ENCODE results near the gene IFNW1. TPM values are rescaled to one million over a fixed set of nuclear protein-coding genes. Genes with fewer than 3 reads are reported as not detected.
"Not testable (repeated sequence)": the region's sequence is repeated elsewhere in the genome, so short reads cannot be mapped to it uniquely, and the experiment has no call there.

The IFNW1 gene
- total and polyA plus RNA-seq, 2 experiments from 2014 or later = not detected

DNA sequence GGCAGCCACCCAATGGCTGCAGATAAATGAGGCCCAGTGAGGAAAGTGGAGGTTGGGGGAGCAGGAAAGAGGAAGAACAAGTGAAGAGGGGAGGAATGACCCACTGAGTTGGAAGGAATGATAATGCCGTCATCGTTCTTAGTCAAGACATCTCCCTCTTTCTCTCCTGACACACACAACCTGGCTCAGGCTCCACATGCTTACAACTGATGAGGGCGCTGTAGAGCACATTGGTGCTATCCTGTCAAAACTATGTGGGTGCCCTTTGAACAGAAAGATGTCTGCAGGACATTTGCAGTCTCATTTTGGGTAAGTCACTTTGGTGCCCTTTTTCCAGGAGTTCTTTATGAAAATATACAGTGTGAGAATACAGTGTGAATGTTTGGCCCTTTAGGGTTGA lies 5.9 kb downstream of the IFNW1 start:
- Histone ChIP-seq H3K4me1 (ENCODE audit: insufficient read depth) (no peaks in the 10 kb centered on the region), H3K79me2 (no peaks in the 10 kb centered on the region), H3K4me3 (no peak overlapping the region), H3K27me3 (no peaks in the 10 kb centered on the region), H4K20me1 (ENCODE audit: insufficient read depth, poor library complexity, severe bottlenecking) (no peaks in the 10 kb centered on the region), H3K9me2 (replicated peaks; ENCODE audit: insufficient read depth) (no peaks in the 10 kb centered on the region), H3K36me3 (replicated peaks; ENCODE audit: insufficient read depth, low read depth) (no peaks in the 10 kb centered on the region), H3K9me3 (ENCODE audit: low read depth) (no peaks in the 10 kb centered on the region), H2AFZ (no peak overlapping the region), H3K4me2 (no peak overlapping the region), H3K27ac (no peak overlapping the region)
- 86% methylated on average over 3 of the region's 3 CpGs for WGBS (ENCODE audit: low lambda C conversion rate, missing lambda C conversion rate)
- TF ChIP-seq, protein P1, sequence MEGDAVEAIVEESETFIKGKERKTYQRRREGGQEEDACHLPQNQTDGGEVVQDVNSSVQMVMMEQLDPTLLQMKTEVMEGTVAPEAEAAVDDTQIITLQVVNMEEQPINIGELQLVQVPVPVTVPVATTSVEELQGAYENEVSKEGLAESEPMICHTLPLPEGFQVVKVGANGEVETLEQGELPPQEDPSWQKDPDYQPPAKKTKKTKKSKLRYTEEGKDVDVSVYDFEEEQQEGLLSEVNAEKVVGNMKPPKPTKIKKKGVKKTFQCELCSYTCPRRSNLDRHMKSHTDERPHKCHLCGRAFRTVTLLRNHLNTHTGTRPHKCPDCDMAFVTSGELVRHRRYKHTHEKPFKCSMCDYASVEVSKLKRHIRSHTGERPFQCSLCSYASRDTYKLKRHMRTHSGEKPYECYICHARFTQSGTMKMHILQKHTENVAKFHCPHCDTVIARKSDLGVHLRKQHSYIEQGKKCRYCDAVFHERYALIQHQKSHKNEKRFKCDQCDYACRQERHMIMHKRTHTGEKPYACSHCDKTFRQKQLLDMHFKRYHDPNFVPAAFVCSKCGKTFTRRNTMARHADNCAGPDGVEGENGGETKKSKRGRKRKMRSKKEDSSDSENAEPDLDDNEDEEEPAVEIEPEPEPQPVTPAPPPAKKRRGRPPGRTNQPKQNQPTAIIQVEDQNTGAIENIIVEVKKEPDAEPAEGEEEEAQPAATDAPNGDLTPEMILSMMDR (IDR thresholded peaks at IDR 0.05; ENCODE audit: poor library complexity) = no peak
- TF ChIP-seq EZH2 (IDR thresholded peaks at IDR 0.05; ENCODE audit: borderline replicate concordance) (no peak), EZH2phosphoT487 (IDR thresholded peaks at IDR 0.05; ENCODE audit: low read depth, severe bottlenecking, unreplicated experiment) (no peak)
- no peak for DNase-seq (ENCODE audit: low spot score)

DNA sequence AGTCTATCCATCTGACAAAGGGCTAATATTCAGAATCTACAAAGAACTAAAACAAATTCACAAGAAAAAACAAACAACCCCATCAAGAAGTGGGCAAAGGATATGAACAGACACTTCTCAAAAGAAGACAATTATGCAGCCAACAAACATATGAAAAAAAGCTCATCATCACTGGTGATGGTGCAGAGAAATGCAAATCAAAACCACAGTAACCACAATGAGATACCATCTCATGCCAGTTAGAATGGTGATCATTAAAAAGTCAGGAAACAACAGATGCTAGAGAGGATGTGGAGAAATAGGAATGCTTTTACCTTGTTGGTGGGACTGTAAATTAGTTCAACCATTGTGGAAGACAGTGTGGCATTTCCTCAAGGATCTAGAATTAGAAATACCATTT lies 13.4 kb downstream of the IFNW1 start:
- H2AFZ ChIP-seq; H3K27ac ChIP-seq; H3K9me3 ChIP-seq (ENCODE audit: low read depth); H3K79me2 ChIP-seq; H3K9me2 ChIP-seq (replicated peaks; ENCODE audit: insufficient read depth); H3K27me3 ChIP-seq; H3K4me1 ChIP-seq (ENCODE audit: insufficient read depth); DNase-seq (ENCODE audit: low spot score); H3K4me2 ChIP-seq; H3K36me3 ChIP-seq (replicated peaks; ENCODE audit: insufficient read depth, low read depth); H3K4me3 ChIP-seq; H4K20me1 ChIP-seq (ENCODE audit: insufficient read depth, poor library complexity, severe bottlenecking): not testable (repeated sequence)

GRCh38 chr9:21121595-21122251 lies 19.9 kb downstream of the IFNW1 start:
- Histone ChIP-seq H3K9me3 (ENCODE audit: low read depth) (no peaks in the 10 kb centered on the region), H3K4me3 (no peak overlapping the region), H3K36me3 (replicated peaks; ENCODE audit: insufficient read depth, low read depth) (no peaks in the 10 kb centered on the region), H3K4me2 (no peak overlapping the region), H3K79me2 (no peaks in the 10 kb centered on the region), H3K27me3 (no peaks in the 10 kb centered on the region), H4K20me1 (ENCODE audit: insufficient read depth, poor library complexity, severe bottlenecking) (no peaks in the 10 kb centered on the region), H3K9me2 (replicated peaks; ENCODE audit: insufficient read depth) (no peaks in the 10 kb centered on the region), H2AFZ (no peak overlapping the region), H3K4me1 (ENCODE audit: insufficient read depth) (no peaks in the 10 kb centered on the region), H3K27ac (no peak overlapping the region)
- no peak for DNase-seq (ENCODE audit: low spot score)
- TF ChIP-seq, protein P1 (IDR thresholded peaks at IDR 0.05; ENCODE audit: poor library complexity) = no peak
- TF ChIP-seq EZH2 (IDR thresholded peaks at IDR 0.05; ENCODE audit: borderline replicate concordance) (no peak), EZH2phosphoT487 (IDR thresholded peaks at IDR 0.05; ENCODE audit: low read depth, severe bottlenecking, unreplicated experiment) (no peak)
- WGBS (ENCODE audit: low lambda C conversion rate, missing lambda C conversion rate) = 82% methylated on average over 4 of the region's 4 CpGs

DNA sequence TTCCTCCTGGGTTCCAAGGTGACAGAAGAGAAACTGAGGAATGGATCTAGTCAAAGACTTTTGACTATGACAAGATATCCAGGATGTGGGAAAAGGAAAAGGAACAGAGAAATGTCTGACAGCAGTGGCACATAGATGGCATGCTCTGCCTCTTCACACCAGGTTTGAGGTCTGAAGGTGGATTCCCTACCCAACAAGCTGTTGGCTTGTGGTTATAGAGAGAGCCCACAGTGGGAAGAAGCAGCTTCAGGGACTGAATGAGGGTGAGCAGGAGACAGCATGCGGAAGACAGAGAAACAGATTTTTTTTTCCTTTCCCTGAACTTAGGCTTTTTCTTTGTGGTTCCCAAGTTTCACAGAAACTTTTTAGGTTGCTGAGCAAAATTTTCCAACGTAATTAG lies 20.6 kb downstream of the IFNW1 start:
- Histone ChIP-seq H3K4me2 (no peak overlapping the region), H3K36me3 (replicated peaks; ENCODE audit: insufficient read depth, low read depth) (no peaks in the 10 kb centered on the region), H2AFZ (no peak overlapping the region), H3K27ac (no peak overlapping the region), H3K4me1 (ENCODE audit: insufficient read depth) (no peaks in the 10 kb centered on the region), H3K27me3 (no peaks in the 10 kb centered on the region), H4K20me1 (ENCODE audit: insufficient read depth, poor library complexity, severe bottlenecking) (no peaks in the 10 kb centered on the region), H3K79me2 (no peaks in the 10 kb centered on the region), H3K9me3 (ENCODE audit: low read depth) (no peaks in the 10 kb centered on the region), H3K9me2 (replicated peaks; ENCODE audit: insufficient read depth) (no peaks in the 10 kb centered on the region), H3K4me3 (no peak overlapping the region)
- TF ChIP-seq EZH2phosphoT487 (IDR thresholded peaks at IDR 0.05; ENCODE audit: low read depth, severe bottlenecking, unreplicated experiment) (no peak), EZH2 (IDR thresholded peaks at IDR 0.05; ENCODE audit: borderline replicate concordance) (no peak)
- TF ChIP-seq, protein P1 (IDR thresholded peaks at IDR 0.05; ENCODE audit: poor library complexity) = no peak
- 92% methylated on average over 2 of the region's 2 CpGs for WGBS (ENCODE audit: low lambda C conversion rate, missing lambda C conversion rate)
- no peak for DNase-seq (ENCODE audit: low spot score)
